ENCODE data around the gene BLOC1S4.

Gene BLOC1S4

DNA sequence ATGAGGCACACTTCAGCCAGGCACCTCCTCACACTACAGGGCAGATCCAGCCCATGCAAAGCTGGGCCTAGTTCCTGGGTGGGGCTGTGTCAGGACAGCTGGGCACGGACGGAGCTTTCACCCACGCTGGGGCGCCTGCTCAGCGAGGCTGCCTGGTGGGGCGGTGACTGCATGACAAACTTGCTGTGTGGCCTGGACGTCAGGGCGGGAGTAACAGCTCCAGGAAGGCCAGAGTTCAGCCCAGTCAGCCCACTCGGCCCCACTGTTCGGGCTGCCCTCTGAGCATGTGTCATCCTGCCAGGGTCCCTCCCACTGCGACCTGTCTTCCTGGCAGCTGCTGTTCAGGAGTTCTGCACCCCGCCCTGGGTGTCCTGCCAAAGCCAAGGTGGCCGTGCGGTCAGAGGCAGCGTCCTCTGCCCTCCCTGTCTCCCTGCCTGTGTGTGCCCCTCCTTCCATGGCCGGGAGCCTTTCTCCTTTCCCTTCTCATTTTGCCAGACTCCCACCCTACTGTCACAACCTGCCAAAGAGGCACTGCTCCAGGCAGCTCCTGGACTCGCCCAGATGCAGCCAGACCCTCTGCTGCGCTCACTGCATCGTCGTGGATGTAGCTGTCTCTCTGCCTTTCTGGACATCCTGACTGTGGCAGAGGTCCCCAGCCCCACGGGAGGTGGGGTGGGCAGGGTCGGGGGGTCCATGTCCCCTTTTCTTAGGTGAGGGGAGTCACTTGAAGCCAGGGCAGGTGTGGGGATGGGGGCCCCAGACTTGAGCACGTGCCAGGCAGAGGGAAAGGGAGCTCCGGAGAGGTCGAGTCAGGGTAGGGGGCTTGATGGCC is 33.6 kb downstream of the BLOC1S4 start:
- H2AK5ac ChIP-seq (ENCODE audit: low read length) = no peak overlapping the region
- H3K23ac ChIP-seq (ENCODE audit: low read length) = no peak overlapping the region
- H2BK5ac ChIP-seq (ENCODE audit: low read length) = no peak overlapping the region
- no CpG with 5 or more reads among the region's 25 CpGs for WGBS (ENCODE audit: extremely low coverage, insufficient coverage, low lambda C conversion rate)
- H3K4me2 ChIP-seq (ENCODE audit: low read length) = no peak overlapping the region
- H3K79me1 ChIP-seq (ENCODE audit: low read length) = no peaks in the 10 kb centered on the region
- H3K9ac ChIP-seq (ENCODE audit: low read length) = no peak overlapping the region
- H2BK15ac ChIP-seq (replicated peaks; ENCODE audit: low read depth) = no peak overlapping the region
- no peak overlapping the region for H3K27ac ChIP-seq (ENCODE audit: low read depth, low read length)
- H3K4me3 ChIP-seq (ENCODE audit: low read length) = no peak overlapping the region
- H3K18ac ChIP-seq (ENCODE audit: low read length) = no peak overlapping the region
- no peak overlapping the region for H3K56ac ChIP-seq (ENCODE audit: low read length)
- no peak overlapping the region for H3K4ac ChIP-seq (ENCODE audit: low read depth, low read length)
- H4K5ac ChIP-seq (ENCODE audit: low read length) = no peak overlapping the region
- no peaks in the 10 kb centered on the region for H3K79me2 ChIP-seq (ENCODE audit: control insufficient read depth, insufficient read depth, low read length)
- H3K4me1 ChIP-seq (ENCODE audit: control insufficient read depth, low read depth, low read length) = no peaks in the 10 kb centered on the region
- H2BK120ac ChIP-seq (ENCODE audit: low read depth, low read length) = no peak overlapping the region
- no peak for DNase-seq
- no peaks in the 10 kb centered on the region for H3K36me3 ChIP-seq (ENCODE audit: control insufficient read depth, insufficient read depth, low read length)
- no peak overlapping the region for H4K8ac ChIP-seq (ENCODE audit: low read depth, low read length)
- H3K27me3 ChIP-seq (ENCODE audit: insufficient read depth, low read length, poor library complexity) = no peaks in the 10 kb centered on the region

DNA sequence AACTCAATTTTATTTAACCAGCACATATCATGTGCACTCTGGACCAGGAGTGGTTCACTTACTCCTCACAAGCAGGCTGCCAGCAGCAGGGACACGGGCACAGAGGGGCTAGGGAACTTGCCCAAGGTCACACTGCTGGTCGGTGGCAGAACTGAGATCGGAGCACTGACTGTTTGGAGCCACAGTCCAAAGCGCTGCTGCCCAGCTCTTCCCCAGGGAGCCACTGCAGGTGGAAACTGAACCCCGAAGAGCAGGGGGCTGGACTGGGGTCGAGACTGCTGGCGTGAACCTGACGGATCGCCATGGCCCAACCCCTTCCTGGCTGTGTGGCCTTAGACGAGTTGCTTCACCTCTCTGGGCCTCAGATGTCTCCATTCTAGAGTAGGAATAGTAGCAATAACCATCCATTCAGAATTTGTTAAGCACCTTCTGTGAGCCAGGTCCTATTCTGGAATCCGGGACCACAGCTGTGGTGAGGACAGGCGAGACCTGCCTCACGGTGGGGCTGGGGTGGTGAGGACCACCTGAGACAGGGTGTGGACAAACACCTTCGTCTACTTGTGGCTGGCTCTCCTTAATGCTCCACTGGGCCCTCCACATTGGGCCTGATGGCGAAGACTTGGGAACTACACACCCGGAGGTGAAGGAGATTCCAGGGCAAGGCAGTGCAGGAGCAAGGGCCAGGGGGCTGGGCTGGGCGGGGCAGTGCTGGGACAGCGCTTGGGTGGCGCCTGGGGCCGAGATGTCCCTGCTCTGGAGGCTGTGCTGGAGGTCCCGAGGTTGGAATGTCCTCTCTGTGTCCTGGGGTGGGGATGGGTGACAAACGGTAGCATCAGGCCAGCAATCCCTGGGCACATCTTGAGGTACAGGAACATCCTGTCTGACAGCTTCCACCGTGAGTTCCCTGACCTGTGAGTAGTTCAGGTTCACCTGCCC is 34.6 kb downstream of the BLOC1S4 start:
- no peak overlapping the region for H3K56ac ChIP-seq (ENCODE audit: low read length)
- H3K36me3 ChIP-seq (ENCODE audit: control insufficient read depth, insufficient read depth, low read length) = no peaks in the 10 kb centered on the region
- no peaks in the 10 kb centered on the region for H3K4me1 ChIP-seq (ENCODE audit: control insufficient read depth, low read depth, low read length)
- no peak overlapping the region for H3K27ac ChIP-seq (ENCODE audit: low read depth, low read length)
- H2BK120ac ChIP-seq (ENCODE audit: low read depth, low read length) = no peak overlapping the region
- no peak overlapping the region for H3K4ac ChIP-seq (ENCODE audit: low read depth, low read length)
- H2BK15ac ChIP-seq (replicated peaks; ENCODE audit: low read depth) = no peak overlapping the region
- H2AK5ac ChIP-seq (ENCODE audit: low read length) = no peak overlapping the region
- H3K9ac ChIP-seq (ENCODE audit: low read length) = no peak overlapping the region
- H4K5ac ChIP-seq (ENCODE audit: low read length) = no peak overlapping the region
- H3K4me3 ChIP-seq (ENCODE audit: low read length) = no peak overlapping the region
- no peaks in the 10 kb centered on the region for H3K79me2 ChIP-seq (ENCODE audit: control insufficient read depth, insufficient read depth, low read length)
- no CpG with 5 or more reads among the region's 23 CpGs for WGBS (ENCODE audit: extremely low coverage, insufficient coverage, low lambda C conversion rate)
- no peak overlapping the region for H4K8ac ChIP-seq (ENCODE audit: low read depth, low read length)
- no peak for DNase-seq
- no peaks in the 10 kb centered on the region for H3K27me3 ChIP-seq (ENCODE audit: insufficient read depth, low read length, poor library complexity)
- H3K79me1 ChIP-seq (ENCODE audit: low read length) = no peaks in the 10 kb centered on the region
- no peak overlapping the region for H3K23ac ChIP-seq (ENCODE audit: low read length)
- H2BK5ac ChIP-seq (ENCODE audit: low read length) = no peak overlapping the region
- no peak overlapping the region for H3K18ac ChIP-seq (ENCODE audit: low read length)
- no peak overlapping the region for H3K4me2 ChIP-seq (ENCODE audit: low read length)

DNA sequence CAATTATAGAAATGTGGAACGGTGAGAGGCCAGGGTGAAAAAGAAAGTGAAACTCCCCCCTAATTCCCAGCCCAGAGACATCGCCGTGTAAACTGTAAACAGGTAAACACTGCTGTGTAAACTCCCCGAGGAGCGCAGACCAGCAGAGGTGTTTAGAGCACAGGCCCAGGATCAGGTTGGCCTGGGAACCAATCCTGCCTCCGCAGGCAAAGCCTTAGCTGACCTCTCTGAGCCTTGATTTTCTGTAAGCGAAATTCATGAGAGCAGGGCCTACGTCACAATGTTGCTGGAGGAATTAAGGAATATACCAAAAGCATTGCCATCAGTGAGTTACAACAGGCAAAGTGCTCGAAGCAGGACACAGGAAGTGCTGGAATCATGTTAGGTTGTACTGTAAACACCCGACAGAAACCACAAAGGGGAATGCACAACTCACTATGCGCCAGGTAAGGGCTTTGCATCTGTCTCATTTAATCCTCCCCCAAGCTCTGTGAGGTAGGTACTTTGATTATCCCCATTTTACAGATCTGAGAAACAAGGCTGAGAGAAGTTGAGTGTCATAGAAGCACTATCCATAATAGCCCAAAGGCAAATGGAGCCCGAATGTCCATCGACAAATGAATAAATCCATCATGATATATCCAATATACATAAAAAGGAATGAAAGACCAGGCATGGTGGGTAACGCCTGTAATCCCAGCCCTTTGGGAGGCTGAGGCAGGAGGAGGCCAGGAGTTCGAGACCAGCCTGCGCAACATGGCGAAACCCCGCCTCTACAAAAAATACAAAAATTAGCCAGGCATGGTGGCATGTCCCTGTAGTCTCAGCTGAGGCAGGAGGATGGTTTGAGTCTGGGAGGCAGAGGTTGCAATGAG is 35.9 kb downstream of the BLOC1S4 start:
- Histone ChIP-seq H3K27ac (ENCODE audit: low read depth, low read length) (no peak overlapping the region), H2AK5ac (ENCODE audit: low read length) (no peak overlapping the region), H3K79me2 (ENCODE audit: control insufficient read depth, insufficient read depth, low read length) (no peaks in the 10 kb centered on the region), H3K23ac (ENCODE audit: low read length) (no peak overlapping the region), H3K4me1 (ENCODE audit: control insufficient read depth, low read depth, low read length) (no peaks in the 10 kb centered on the region), H3K56ac (ENCODE audit: low read length) (no peak overlapping the region), H2BK15ac (replicated peaks; ENCODE audit: low read depth) (no peak overlapping the region), H3K36me3 (ENCODE audit: control insufficient read depth, insufficient read depth, low read length) (no peaks in the 10 kb centered on the region), H4K5ac (ENCODE audit: low read length) (no peak overlapping the region), H2BK120ac (ENCODE audit: low read depth, low read length) (no peak overlapping the region), H3K4ac (ENCODE audit: low read depth, low read length) (no peak overlapping the region), H3K79me1 (ENCODE audit: low read length) (no peaks in the 10 kb centered on the region), H4K8ac (ENCODE audit: low read depth, low read length) (no peak overlapping the region), H3K9ac (ENCODE audit: low read length) (no peak overlapping the region), H3K4me3 (ENCODE audit: low read length) (no peak overlapping the region), H3K4me2 (ENCODE audit: low read length) (no peak overlapping the region), H2BK5ac (ENCODE audit: low read length) (no peak overlapping the region), H3K18ac (ENCODE audit: low read length) (no peak overlapping the region), H3K27me3 (ENCODE audit: insufficient read depth, low read length, poor library complexity) (no peaks in the 10 kb centered on the region)
- no CpG with 5 or more reads among the region's 18 CpGs for WGBS (ENCODE audit: extremely low coverage, insufficient coverage, low lambda C conversion rate)
- DNase-seq = peak; percentile 30

DNA sequence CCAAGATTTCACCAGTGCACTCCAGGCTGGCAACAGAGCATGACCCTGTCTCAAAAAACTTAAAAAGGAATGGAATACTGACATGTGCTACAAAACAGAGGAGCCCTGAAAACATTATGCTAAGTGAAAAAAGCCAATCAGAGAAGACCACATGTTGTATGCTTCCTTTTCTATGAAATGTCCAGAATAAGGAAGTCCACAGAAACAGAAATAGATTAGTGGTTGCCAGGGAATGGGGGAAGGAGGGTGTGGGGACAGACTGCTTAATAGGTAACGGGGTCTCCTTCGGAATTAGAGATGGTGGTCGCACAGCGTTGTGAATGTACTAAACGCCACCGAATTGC is 36.5 kb downstream of the BLOC1S4 start:
- Histone ChIP-seq H3K23ac (ENCODE audit: low read length) (no peak overlapping the region), H3K27me3 (ENCODE audit: insufficient read depth, low read length, poor library complexity) (no peaks in the 10 kb centered on the region), H3K18ac (ENCODE audit: low read length) (no peak overlapping the region), H3K4me1 (ENCODE audit: control insufficient read depth, low read depth, low read length) (no peaks in the 10 kb centered on the region), H4K5ac (ENCODE audit: low read length) (no peak overlapping the region), H3K36me3 (ENCODE audit: control insufficient read depth, insufficient read depth, low read length) (no peaks in the 10 kb centered on the region), H2AK5ac (ENCODE audit: low read length) (no peak overlapping the region), H3K9ac (ENCODE audit: low read length) (no peak overlapping the region), H3K56ac (ENCODE audit: low read length) (no peak overlapping the region), H3K4ac (ENCODE audit: low read depth, low read length) (no peak overlapping the region), H2BK15ac (replicated peaks; ENCODE audit: low read depth) (no peak overlapping the region), H3K79me1 (ENCODE audit: low read length) (no peaks in the 10 kb centered on the region), H3K4me2 (ENCODE audit: low read length) (no peak overlapping the region), H2BK120ac (ENCODE audit: low read depth, low read length) (no peak overlapping the region), H3K4me3 (ENCODE audit: low read length) (no peak overlapping the region), H3K27ac (ENCODE audit: low read depth, low read length) (no peak overlapping the region), H3K79me2 (ENCODE audit: control insufficient read depth, insufficient read depth, low read length) (no peaks in the 10 kb centered on the region), H4K8ac (ENCODE audit: low read depth, low read length) (no peak overlapping the region), H2BK5ac (ENCODE audit: low read length) (no peak overlapping the region)
- DNase-seq = no peak
- no CpG with 5 or more reads among the region's 6 CpGs for WGBS (ENCODE audit: extremely low coverage, insufficient coverage, low lambda C conversion rate)

DNA sequence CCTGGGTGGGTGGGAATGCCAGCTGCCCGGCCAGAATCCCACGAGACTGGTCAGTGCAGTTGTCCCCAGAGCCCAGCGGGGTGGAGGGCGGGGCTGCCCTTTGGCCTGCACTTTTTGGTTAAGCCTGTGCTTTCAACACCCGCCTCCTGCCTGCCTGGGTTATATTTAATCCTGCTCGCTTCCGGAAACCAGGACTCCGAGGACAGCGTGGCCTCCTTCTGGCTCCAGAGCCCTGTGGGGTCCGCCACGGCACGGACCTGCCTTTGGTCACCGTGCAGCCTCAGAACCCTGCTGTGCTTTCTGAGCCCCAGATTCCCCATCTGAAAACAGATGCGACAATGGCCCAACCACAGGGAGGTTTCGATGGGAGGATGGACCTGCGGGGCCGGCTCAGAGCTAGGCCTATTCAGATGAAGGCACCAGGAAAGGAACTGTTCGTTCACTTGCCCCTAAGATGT is 37.2 kb downstream of the BLOC1S4 start:
- H3K36me3 ChIP-seq (ENCODE audit: control insufficient read depth, insufficient read depth, low read length) = no peaks in the 10 kb centered on the region
- H4K5ac ChIP-seq (ENCODE audit: low read length) = no peak overlapping the region
- H3K27me3 ChIP-seq (ENCODE audit: insufficient read depth, low read length, poor library complexity) = no peaks in the 10 kb centered on the region
- no peak overlapping the region for H3K4me2 ChIP-seq (ENCODE audit: low read length)
- H3K23ac ChIP-seq (ENCODE audit: low read length) = no peak overlapping the region
- H3K27ac ChIP-seq (ENCODE audit: low read depth, low read length) = no peak overlapping the region
- no peak overlapping the region for H3K4ac ChIP-seq (ENCODE audit: low read depth, low read length)
- H3K9ac ChIP-seq (ENCODE audit: low read length) = no peak overlapping the region
- H4K8ac ChIP-seq (ENCODE audit: low read depth, low read length) = no peak overlapping the region
- no peak overlapping the region for H3K56ac ChIP-seq (ENCODE audit: low read length)
- H3K4me1 ChIP-seq (ENCODE audit: control insufficient read depth, low read depth, low read length) = no peaks in the 10 kb centered on the region
- no peak overlapping the region for H3K18ac ChIP-seq (ENCODE audit: low read length)
- WGBS (ENCODE audit: extremely low coverage, insufficient coverage, low lambda C conversion rate) = no CpG with 5 or more reads among the region's 18 CpGs
- H2AK5ac ChIP-seq (ENCODE audit: low read length) = no peak overlapping the region
- H2BK15ac ChIP-seq (replicated peaks; ENCODE audit: low read depth) = no peak overlapping the region
- no peak for DNase-seq
- H2BK120ac ChIP-seq (ENCODE audit: low read depth, low read length) = no peak overlapping the region
- no peak overlapping the region for H3K4me3 ChIP-seq (ENCODE audit: low read length)
- H3K79me2 ChIP-seq (ENCODE audit: control insufficient read depth, insufficient read depth, low read length) = no peaks in the 10 kb centered on the region
- no peaks in the 10 kb centered on the region for H3K79me1 ChIP-seq (ENCODE audit: low read length)
- H2BK5ac ChIP-seq (ENCODE audit: low read length) = no peak overlapping the region
